K562 (cell line): ENCODE results near the gene GABARAP. TPM values are rescaled to one million over a fixed set of nuclear protein-coding genes. Genes with fewer than 3 reads are reported as not detected.

Source experiments
- BDP1 ChIP-seq: IDR thresholded peaks from 3 replicates; pipeline ENCODE4 v1.6.1; 2011; ENCODE audit not compliant: insufficient read length, insufficient read depth
- FOXK2 ChIP-seq, 2 experiments: fragments of 450-650 bp; IDR thresholded peaks in 1 of 2; conservative IDR thresholded peaks in 1 of 2; 2 replicates each; pipeline ENCODE4 v1.6.1; 2016; ENCODE audit warnings: low read depth in 2 of 2, mild to moderate bottlenecking in 1 of 2
- HMGN3 ChIP-seq: IDR thresholded peaks from 2 replicates; pipeline ENCODE4 v1.6.1; 2011; ENCODE audit warnings: borderline replicate concordance, low read depth, mild to moderate bottlenecking, mixed read lengths, low read length; ENCODE audit not compliant: insufficient read length; ENCODE audit errors: extremely low read depth
- IFI16 ChIP-seq: fragments of 250-450 bp; sonication (Bioruptor Pico); IDR thresholded peaks from 2 replicates; pipeline ENCODE4 v2.1.2; 2022; ENCODE audit warnings: mild to moderate bottlenecking, inconsistent platforms
- KLF6 ChIP-seq: fragments of 250-450 bp; sonication (Bioruptor Pico); IDR thresholded peaks from 2 replicates; pipeline ENCODE4 v1.4.0; 2020; ENCODE audit warnings: mild to moderate bottlenecking, moderate library complexity, borderline replicate concordance
- MEF2D ChIP-seq: conservative IDR thresholded peaks from 2 replicates; pipeline ENCODE4 v1.6.1; 2016; ENCODE audit warnings: low read depth, missing genetic modification characterization, missing compliant biosample characterization
- PHF21A ChIP-seq: fragments of 450-650 bp; IDR thresholded peaks from 2 replicates; pipeline ENCODE4 v1.6.1; 2017; ENCODE audit warnings: low read depth, borderline replicate concordance
- SIX5 ChIP-seq, 2 experiments: IDR thresholded peaks; 2 replicates each; pipeline ENCODE4 v1.6.1; 2011; ENCODE audit warnings: low read length in 2 of 2, borderline replicate concordance in 1 of 2, low read depth in 1 of 2, mild to moderate bottlenecking in 1 of 2, moderate library complexity in 1 of 2; ENCODE audit not compliant: insufficient read depth in 1 of 2
- TAF9B ChIP-seq: fragments of 450-650 bp; IDR thresholded peaks from 2 replicates; pipeline ENCODE4 v1.6.1; 2018; ENCODE audit warnings: mild to moderate bottlenecking; ENCODE audit not compliant: partially characterized antibody
- ZBTB1 ChIP-seq: sonication (generic); formaldehyde crosslinking; IDR thresholded peaks from 2 replicates; pipeline ENCODE4 v1.8.1; 2023; ENCODE audit warnings: missing genetic modification reagents, low read depth, mild to moderate bottlenecking, borderline replicate concordance
- ZKSCAN8 ChIP-seq: fragments of 200-800 bp; sonication (Bioruptor generic); IDR thresholded peaks from 2 replicates; pipeline ENCODE4 v1.6.1; 2016; ENCODE audit warnings: missing genetic modification characterization, missing compliant biosample characterization
- ZNF239 ChIP-seq: fragments of 250-450 bp; sonication (Bioruptor Pico); IDR thresholded peaks from 2 replicates; pipeline ENCODE4 v1.4.0; 2020; ENCODE audit warnings: mild to moderate bottlenecking
- ZNF253 ChIP-seq: fragments of 250-450 bp; sonication (Bioruptor Pico); conservative IDR thresholded peaks from 2 replicates; pipeline ENCODE4 v1.6.1; 2021; ENCODE audit warnings: mild to moderate bottlenecking
- ZNF3 ChIP-seq: fragments of 250-450 bp; sonication (Bioruptor Pico); IDR thresholded peaks from 2 replicates; pipeline ENCODE4 v1.5.0; 2021; ENCODE audit warnings: mild to moderate bottlenecking, moderate library complexity
- ZNF584 ChIP-seq: fragments of 200-800 bp; sonication (Bioruptor generic); IDR thresholded peaks from 2 replicates; pipeline ENCODE4 v1.6.1; 2016; ENCODE audit warnings: low read depth, mild to moderate bottlenecking, missing genetic modification characterization, missing compliant biosample characterization
- ZNF778 ChIP-seq: fragments of 450-650 bp; formaldehyde crosslinking; IDR thresholded peaks from 2 replicates; pipeline ENCODE4 v1.4.0; 2020; ENCODE audit warnings: mild to moderate bottlenecking, moderate library complexity
- polyA plus RNA-seq, 8 experiments: library from polyadenylated mRNA; depleted of rRNA in 4 of 8; stranded (reverse) in 5 of 8; unstranded in 3 of 8; fragments of >200 nt; fragmentation: Nextera tagmentation in 2 of 8; fragmentation: Illumina TruSeq in 1 of 8; extraction: Ambion mirVana in 2 of 8; extraction: Trizol in 1 of 8; gene quantifications; 2 replicates each; pipeline versions ENCODE4 v1.2.1 to v1.2.3, GENCODE V29; 2011 to 2014; ENCODE audit warnings: inconsistent platforms in 1 of 8, missing spikeins in 1 of 8
- total RNA-seq, 7 experiments: library from RNA; depleted of rRNA in 6 of 7; stranded (reverse); fragments of >200 nt in 6 of 7; fragmentation: Illumina TruSeq in 2 of 7; extraction: Trizol in 2 of 7; gene quantifications; 2 replicates each; pipeline versions ENCODE4 v1.2.1 to v1.2.3, GENCODE V29; 2011 to 2021; ENCODE audit warnings: low replicate concordance in 1 of 7
- TF ChIP-seq, protein P1 (sequence below): fragments of 250-450 bp; sonication (Bioruptor Pico); IDR thresholded peaks from 2 replicates; pipeline ENCODE4 v1.5.0; 2021; ENCODE audit warnings: mild to moderate bottlenecking, moderate library complexity
- TF ChIP-seq, protein P2 (sequence below): fragments of 250-450 bp; sonication (Bioruptor Pico); IDR thresholded peaks from 2 replicates; pipeline ENCODE4 v1.9.0; 2021; ENCODE audit warnings: mild to moderate bottlenecking
- TF ChIP-seq, protein P3 (sequence below): fragments of 450-650 bp; IDR thresholded peaks from 2 replicates; pipeline ENCODE4 v1.6.1; 2017; ENCODE audit warnings: antibody characterized with exemption, mild to moderate bottlenecking

Gene GABARAP
- total and polyA plus RNA-seq, 9 of the 15 experiments (the other 6 are each of a cell fraction or from before 2014, with no cell fraction given) = 47.5 to 373 (median 152) TPM

DNA sequence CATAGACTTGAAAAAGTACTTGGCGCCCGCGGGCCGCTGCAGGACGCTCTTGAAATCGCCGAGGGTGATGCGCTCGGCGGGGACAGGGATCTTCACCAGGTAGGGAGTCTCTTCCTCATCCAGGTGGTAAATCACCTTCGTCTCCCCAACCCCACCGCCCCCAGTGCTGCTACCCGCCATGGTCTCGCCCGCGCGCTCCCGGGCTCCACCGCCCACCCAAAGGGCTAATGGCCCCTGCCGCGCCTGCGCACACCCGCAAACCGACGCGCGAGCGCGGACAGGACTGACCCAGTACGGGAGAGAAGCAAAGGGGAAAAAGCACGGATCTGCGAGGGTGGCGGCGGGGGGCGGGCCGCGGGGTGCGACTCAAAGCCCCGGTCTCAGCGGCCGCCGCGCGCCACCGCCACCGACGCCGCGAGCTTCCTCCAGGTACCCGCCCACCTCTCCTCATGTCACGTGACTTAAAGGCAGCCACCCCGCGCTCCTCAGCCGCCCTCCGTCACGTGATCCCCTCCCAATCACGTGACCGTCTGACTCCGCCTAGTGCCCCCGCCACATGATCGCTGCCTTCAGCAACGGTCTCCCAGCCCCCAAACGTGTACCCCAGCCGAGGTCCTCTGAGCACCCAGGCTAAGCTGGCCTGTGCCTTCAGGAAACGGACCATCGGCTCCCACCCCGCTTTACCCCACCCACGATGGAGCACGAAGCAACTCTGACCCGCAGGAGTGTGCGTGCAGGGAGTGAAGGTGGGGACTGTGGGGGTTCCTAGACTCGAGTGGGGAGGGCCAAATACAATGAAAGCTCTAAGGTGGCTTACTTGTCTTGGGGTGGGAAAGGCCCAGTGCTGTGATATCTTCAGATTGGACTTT lies 7.9 kb downstream of the GABARAP start, which contains the start of gene DVL2 (continued):
- TF ChIP-seq, protein P1, sequence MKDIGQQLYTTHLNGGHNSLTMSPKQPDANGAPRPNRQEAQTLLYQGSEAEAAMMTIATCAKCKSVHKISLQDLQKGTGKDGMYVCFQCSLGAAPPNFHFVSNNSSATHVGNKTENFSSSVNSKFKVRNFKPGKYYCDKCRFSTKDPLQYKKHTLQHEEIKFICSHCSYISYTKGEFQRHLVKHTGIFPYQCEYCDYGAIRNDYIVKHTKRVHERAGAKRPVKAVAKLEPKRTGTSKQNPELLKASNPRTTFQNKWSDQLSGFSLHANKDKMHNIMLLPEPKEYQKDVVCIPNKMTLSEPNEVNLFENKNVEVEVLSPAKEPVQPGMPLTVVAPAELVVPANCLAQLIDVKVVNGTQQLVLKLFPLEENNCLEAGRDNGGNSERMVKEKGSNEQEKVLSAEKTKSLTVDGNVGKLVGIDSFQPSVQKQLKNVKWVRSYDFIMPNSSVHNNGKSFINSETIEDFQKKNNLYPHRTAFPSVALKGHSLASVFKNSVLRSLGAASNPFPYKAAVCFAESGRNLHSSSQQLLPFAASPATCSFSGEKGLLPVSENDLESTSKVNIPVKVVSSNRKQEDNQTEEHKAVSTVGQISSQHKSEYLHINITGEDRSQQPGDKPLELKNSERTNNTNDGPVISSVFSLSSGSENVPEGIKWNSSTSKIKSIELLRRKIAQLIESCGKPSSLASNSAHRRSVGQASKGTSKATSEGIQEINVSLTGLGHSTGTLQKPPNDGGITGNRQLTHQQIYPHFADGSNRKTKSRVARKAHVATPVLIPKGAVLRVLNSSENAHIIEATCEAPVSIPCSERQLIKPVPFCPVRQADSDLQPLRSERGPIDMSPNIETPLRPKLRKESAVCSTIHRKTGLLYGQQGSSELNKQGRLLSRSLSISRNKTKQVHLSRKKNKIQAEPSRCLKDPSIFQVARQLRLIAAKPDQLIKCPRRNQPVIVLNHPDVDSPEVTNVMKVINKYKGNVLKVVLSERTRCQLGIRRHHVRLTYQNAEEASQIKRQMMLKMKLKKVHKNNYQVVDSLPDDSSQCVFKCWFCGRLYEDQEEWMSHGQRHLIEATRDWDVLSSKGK (CRISPR knock-in tag) = no peak
- TF ChIP-seq ZNF253 (CRISPR knock-in tag) (no peak), KLF6 (CRISPR knock-in tag) (no peak), ZKSCAN8 (CRISPR knock-in tag) (no peak), ZBTB1 (CRISPR knock-in tag) (no peak), FOXK2 (conservative IDR thresholded peaks at IDR 0.05 in 1 of 2, IDR thresholded peaks at IDR 0.05 in 1 of 2; ENCODE audit: low read depth in 2 of 2) (peak in 1 of 2 experiments; percentile 91; a peak in 2 of 4 replicates), ZNF778 (CRISPR knock-in tag) (no peak), TAF9B (no peak), HMGN3 (no peak), ZNF584 (0 out of 2 replicates have a peak, but pooled peaks have one; percentile 30), MEF2D (no peak), ZNF3 (CRISPR knock-in tag) (no peak), ZNF239 (CRISPR knock-in tag) (no peak), IFI16 (no peak), SIX5 (IDR thresholded peaks at IDR 0.05; ENCODE audit: borderline replicate concordance in 1 of 2, insufficient read depth in 1 of 2, low read depth in 1 of 2, low read length in 2 of 2) (no peak; a peak in 1 of 4 replicates), BDP1 (no peak), PHF21A (no peak)
- TF ChIP-seq, protein P2, sequence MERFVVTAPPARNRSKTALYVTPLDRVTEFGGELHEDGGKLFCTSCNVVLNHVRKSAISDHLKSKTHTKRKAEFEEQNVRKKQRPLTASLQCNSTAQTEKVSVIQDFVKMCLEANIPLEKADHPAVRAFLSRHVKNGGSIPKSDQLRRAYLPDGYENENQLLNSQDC (CRISPR knock-in tag) = no peak
- TF ChIP-seq, protein P3, sequence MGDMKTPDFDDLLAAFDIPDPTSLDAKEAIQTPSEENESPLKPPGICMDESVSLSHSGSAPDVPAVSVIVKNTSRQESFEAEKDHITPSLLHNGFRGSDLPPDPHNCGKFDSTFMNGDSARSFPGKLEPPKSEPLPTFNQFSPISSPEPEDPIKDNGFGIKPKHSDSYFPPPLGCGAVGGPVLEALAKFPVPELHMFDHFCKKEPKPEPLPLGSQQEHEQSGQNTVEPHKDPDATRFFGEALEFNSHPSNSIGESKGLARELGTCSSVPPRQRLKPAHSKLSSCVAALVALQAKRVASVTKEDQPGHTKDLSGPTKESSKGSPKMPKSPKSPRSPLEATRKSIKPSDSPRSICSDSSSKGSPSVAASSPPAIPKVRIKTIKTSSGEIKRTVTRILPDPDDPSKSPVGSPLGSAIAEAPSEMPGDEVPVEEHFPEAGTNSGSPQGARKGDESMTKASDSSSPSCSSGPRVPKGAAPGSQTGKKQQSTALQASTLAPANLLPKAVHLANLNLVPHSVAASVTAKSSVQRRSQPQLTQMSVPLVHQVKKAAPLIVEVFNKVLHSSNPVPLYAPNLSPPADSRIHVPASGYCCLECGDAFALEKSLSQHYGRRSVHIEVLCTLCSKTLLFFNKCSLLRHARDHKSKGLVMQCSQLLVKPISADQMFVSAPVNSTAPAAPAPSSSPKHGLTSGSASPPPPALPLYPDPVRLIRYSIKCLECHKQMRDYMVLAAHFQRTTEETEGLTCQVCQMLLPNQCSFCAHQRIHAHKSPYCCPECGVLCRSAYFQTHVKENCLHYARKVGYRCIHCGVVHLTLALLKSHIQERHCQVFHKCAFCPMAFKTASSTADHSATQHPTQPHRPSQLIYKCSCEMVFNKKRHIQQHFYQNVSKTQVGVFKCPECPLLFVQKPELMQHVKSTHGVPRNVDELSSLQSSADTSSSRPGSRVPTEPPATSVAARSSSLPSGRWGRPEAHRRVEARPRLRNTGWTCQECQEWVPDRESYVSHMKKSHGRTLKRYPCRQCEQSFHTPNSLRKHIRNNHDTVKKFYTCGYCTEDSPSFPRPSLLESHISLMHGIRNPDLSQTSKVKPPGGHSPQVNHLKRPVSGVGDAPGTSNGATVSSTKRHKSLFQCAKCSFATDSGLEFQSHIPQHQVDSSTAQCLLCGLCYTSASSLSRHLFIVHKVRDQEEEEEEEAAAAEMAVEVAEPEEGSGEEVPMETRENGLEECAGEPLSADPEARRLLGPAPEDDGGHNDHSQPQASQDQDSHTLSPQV = no peak
